Measurements from ENCODE around the gene MED25.

MED25 gene

GRCh38 chr19:49829200-49829599 lies 11.1 kb downstream of the MED25 start:
- Histone ChIP-seq H3K4me2 (ENCODE audit: low read depth, low read length, poor library complexity, severe bottlenecking) (no peak overlapping the region), H3K4me3 (ENCODE audit: low read length, poor library complexity, severe bottlenecking) (no peak overlapping the region), H3K79me2 (ENCODE audit: insufficient read depth, low read length) (peaks cover 10% of the 10 kb centered on the region; the same call in 1 of the 2 replicates), H3K4me1 (ENCODE audit: insufficient read depth, low read length, poor library complexity, severe bottlenecking) (peaks cover 33% of the 10 kb centered on the region), H3K9ac (ENCODE audit: low read depth, low read length, poor library complexity, severe bottlenecking) (no peak overlapping the region), H2AFZ (ENCODE audit: low read length) (no peak overlapping the region), H3K36me3 (ENCODE audit: insufficient read depth, low read length) (peaks cover 31% of the 10 kb centered on the region; the same call in 1 of the 2 replicates), H3F3A (ENCODE audit: low read depth) (no peaks in the 10 kb centered on the region), H3K27me3 (ENCODE audit: insufficient read depth, low read length, poor library complexity, severe bottlenecking) (no peaks in the 10 kb centered on the region), H3K9me3 (ENCODE audit: insufficient read depth, low read depth, low read length) (no peaks in the 10 kb centered on the region), H3K9me2 (replicated peaks; ENCODE audit: low read depth, low read length) (no peaks in the 10 kb centered on the region), H4K20me1 (ENCODE audit: insufficient read depth, low read length, poor library complexity, severe bottlenecking) (peaks cover 3% of the 10 kb centered on the region)
- TF ChIP-seq EZH2phosphoT487 (IDR thresholded peaks at IDR 0.05; ENCODE audit: borderline replicate concordance) (no peak), CTCF (conservative IDR thresholded peaks at IDR 0.05; ENCODE audit: low read length) (no peak)

GRCh38 chr19:49829721-49830120 lies 11.6 kb downstream of the MED25 start:
- H3K79me2 ChIP-seq (ENCODE audit: insufficient read depth, low read length), result peaks cover 10% of the 10 kb centered on the region; the same call in 1 of the 2 replicates
- no peaks in the 10 kb centered on the region for H3K9me3 ChIP-seq (ENCODE audit: insufficient read depth, low read depth, low read length)
- H2AFZ ChIP-seq (ENCODE audit: low read length), result no peak overlapping the region
- H3K9ac ChIP-seq (ENCODE audit: low read depth, low read length, poor library complexity, severe bottlenecking), result no peak overlapping the region
- no peak overlapping the region for H3K4me3 ChIP-seq (ENCODE audit: low read length, poor library complexity, severe bottlenecking)
- no peaks in the 10 kb centered on the region for H3F3A ChIP-seq (ENCODE audit: low read depth)
- no peak overlapping the region for H3K4me2 ChIP-seq (ENCODE audit: low read depth, low read length, poor library complexity, severe bottlenecking)
- peaks cover 3% of the 10 kb centered on the region for H4K20me1 ChIP-seq (ENCODE audit: insufficient read depth, low read length, poor library complexity, severe bottlenecking)
- TF ChIP-seq CTCF (conservative IDR thresholded peaks at IDR 0.05; ENCODE audit: low read length) (no peak), EZH2phosphoT487 (IDR thresholded peaks at IDR 0.05; ENCODE audit: borderline replicate concordance) (no peak)
- no peaks in the 10 kb centered on the region for H3K27me3 ChIP-seq (ENCODE audit: insufficient read depth, low read length, poor library complexity, severe bottlenecking)
- H3K4me1 ChIP-seq (ENCODE audit: insufficient read depth, low read length, poor library complexity, severe bottlenecking), result peaks cover 33% of the 10 kb centered on the region
- H3K36me3 ChIP-seq (ENCODE audit: insufficient read depth, low read length), result peaks cover 36% of the 10 kb centered on the region; the same call in 1 of the 2 replicates
- no peaks in the 10 kb centered on the region for H3K9me2 ChIP-seq (replicated peaks; ENCODE audit: low read depth, low read length)

GRCh38 chr19:49830766-49831165 lies 12.7 kb downstream of the MED25 start:
- peaks cover 3% of the 10 kb centered on the region for H4K20me1 ChIP-seq (ENCODE audit: insufficient read depth, low read length, poor library complexity, severe bottlenecking)
- no peaks in the 10 kb centered on the region for H3F3A ChIP-seq (ENCODE audit: low read depth)
- H3K4me1 ChIP-seq (ENCODE audit: insufficient read depth, low read length, poor library complexity, severe bottlenecking), result peaks cover 33% of the 10 kb centered on the region
- H3K27me3 ChIP-seq (ENCODE audit: insufficient read depth, low read length, poor library complexity, severe bottlenecking), result no peaks in the 10 kb centered on the region
- no peak overlapping the region for H3K4me3 ChIP-seq (ENCODE audit: low read length, poor library complexity, severe bottlenecking)
- H2AFZ ChIP-seq (ENCODE audit: low read length), result no peak overlapping the region
- TF ChIP-seq EZH2phosphoT487 (IDR thresholded peaks at IDR 0.05; ENCODE audit: borderline replicate concordance) (no peak), CTCF (conservative IDR thresholded peaks at IDR 0.05; ENCODE audit: low read length) (no peak)
- peaks cover 6% of the 10 kb centered on the region; the same call in 1 of the 2 replicates for H3K79me2 ChIP-seq (ENCODE audit: insufficient read depth, low read length)
- H3K9me3 ChIP-seq (ENCODE audit: insufficient read depth, low read depth, low read length), result no peaks in the 10 kb centered on the region
- no peaks in the 10 kb centered on the region for H3K9me2 ChIP-seq (replicated peaks; ENCODE audit: low read depth, low read length)
- H3K4me2 ChIP-seq (ENCODE audit: low read depth, low read length, poor library complexity, severe bottlenecking), result peak overlapping the region; percentile 27
- peaks cover 42% of the 10 kb centered on the region; the same call in 1 of the 2 replicates for H3K36me3 ChIP-seq (ENCODE audit: insufficient read depth, low read length)
- peak overlapping the region; percentile 41 for H3K9ac ChIP-seq (ENCODE audit: low read depth, low read length, poor library complexity, severe bottlenecking)

All from Loucy (cell line).